ENCODE results near the gene WEE2.

WEE2 gene

GRCh38 chr7:141664450-141664849, 43.7 kb upstream of the WEE2 start:
- no peak for TF ChIP-seq FOXP2 (optimal IDR thresholded peaks at IDR 0.05; ENCODE audit: borderline replicate concordance, extremely low read depth, extremely low read length, insufficient read depth)
- TF ChIP-seq REST (IDR thresholded peaks at IDR 0.05; ENCODE audit: insufficient read depth in 1 of 2, low read depth in 2 of 2, low read length in 2 of 2), result no peak
- TF ChIP-seq POLR2AphosphoS5 (IDR thresholded peaks at IDR 0.05; ENCODE audit: low read depth, low read length), result no peak
- no peak for TF ChIP-seq SIN3A (IDR thresholded peaks at IDR 0.05; ENCODE audit: borderline replicate concordance, insufficient read depth, low read length)
- no peak for TF ChIP-seq TAF1 (IDR thresholded peaks at IDR 0.05; ENCODE audit: borderline replicate concordance, insufficient read depth, low read length)

DNA sequence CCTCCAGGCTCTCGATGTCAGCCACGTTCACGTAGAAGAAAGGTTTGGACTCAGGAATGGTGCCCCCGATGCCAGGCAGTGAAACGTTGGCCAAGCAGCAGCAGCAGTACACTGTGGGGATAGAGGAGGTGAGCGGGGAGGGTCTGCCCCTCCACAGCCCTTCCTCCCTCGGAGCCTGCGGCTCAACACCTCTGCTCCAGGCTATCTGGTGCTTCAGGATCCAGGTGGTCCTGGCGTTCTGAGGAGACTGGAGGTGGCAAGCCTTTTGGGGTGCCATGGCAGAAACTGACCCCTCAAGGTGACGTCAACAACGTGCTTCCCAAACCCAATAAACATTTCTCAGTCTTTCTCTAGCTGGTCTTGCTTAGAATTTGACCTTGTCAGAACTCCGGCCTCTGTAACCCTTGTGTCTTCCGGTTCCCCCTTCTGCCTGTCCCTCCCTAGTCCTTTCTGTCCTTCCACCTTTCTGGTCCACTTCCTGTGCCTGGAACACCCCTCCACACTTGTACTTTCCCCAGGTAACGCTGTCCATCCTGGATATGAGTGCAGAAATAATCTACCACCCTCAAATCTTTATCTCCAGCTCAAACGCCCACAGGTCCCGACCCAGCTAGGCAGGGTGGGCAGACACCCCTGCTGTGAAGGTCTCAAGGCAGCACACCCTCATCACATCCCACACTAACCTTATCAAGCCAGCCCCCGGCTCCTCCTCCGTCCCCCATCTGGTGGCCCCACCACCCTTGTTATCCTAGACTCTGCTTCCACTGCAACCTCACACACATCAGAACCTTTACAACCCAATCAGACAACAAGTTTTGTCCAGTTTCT, 42.7 kb upstream of the WEE2 start:
- TF ChIP-seq SIN3A (IDR thresholded peaks at IDR 0.05; ENCODE audit: borderline replicate concordance, insufficient read depth, low read length), result no peak
- no peak for TF ChIP-seq REST (IDR thresholded peaks at IDR 0.05; ENCODE audit: insufficient read depth in 1 of 2, low read depth in 2 of 2, low read length in 2 of 2)
- no peak for TF ChIP-seq POLR2AphosphoS5 (IDR thresholded peaks at IDR 0.05; ENCODE audit: low read depth, low read length)
- no peak for TF ChIP-seq FOXP2 (optimal IDR thresholded peaks at IDR 0.05; ENCODE audit: borderline replicate concordance, extremely low read depth, extremely low read length, insufficient read depth)
- no peak for TF ChIP-seq TAF1 (IDR thresholded peaks at IDR 0.05; ENCODE audit: borderline replicate concordance, insufficient read depth, low read length)

DNA sequence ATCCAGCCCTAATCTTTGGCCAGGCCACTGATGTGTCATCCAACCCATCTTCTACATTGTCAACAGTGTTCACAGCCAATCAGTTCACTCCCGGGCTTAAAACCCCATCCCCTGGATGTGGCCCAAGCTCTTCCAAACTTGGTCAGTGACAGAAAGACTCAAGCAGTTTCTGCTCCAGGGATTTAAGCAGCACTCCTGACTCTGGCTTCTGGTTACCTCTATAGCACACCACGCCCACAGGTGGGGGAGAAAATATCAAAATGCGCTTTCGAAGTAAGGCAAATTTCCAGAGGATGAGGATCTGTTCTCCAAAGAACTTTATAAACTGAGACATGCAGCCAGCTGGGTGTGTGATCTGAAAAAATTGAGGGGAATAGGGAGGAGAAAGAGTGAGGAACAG, 42.1 kb upstream of the WEE2 start:
- TF ChIP-seq REST (IDR thresholded peaks at IDR 0.05; ENCODE audit: insufficient read depth in 1 of 2, low read depth in 2 of 2, low read length in 2 of 2), result no peak

GRCh38 chr7:141668853-141669252, 39.3 kb upstream of the WEE2 start:
- TF ChIP-seq REST (IDR thresholded peaks at IDR 0.05; ENCODE audit: insufficient read depth in 1 of 2, low read depth in 2 of 2, low read length in 2 of 2) (no peak), FOXP2 (optimal IDR thresholded peaks at IDR 0.05; ENCODE audit: borderline replicate concordance, extremely low read depth, extremely low read length, insufficient read depth) (no peak), SIN3A (IDR thresholded peaks at IDR 0.05; ENCODE audit: borderline replicate concordance, insufficient read depth, low read length) (no peak), POLR2AphosphoS5 (IDR thresholded peaks at IDR 0.05; ENCODE audit: low read depth, low read length) (no peak), TAF1 (IDR thresholded peaks at IDR 0.05; ENCODE audit: borderline replicate concordance, insufficient read depth, low read length) (no peak)

Measured in PFSK-1 (cell line).